HuH-7.5 (cell line): Measurements from ENCODE around the gene POU4F3.
"Not testable (repeated sequence)": the region's sequence is repeated elsewhere in the genome, so short reads cannot be mapped to it uniquely, and the experiment has no call there.

Experiments
- DNase-seq: peaks from one replicate; pipeline ENCODE4 v3.0.0; 2011; ENCODE audit warnings: low spot score

The POU4F3 gene, protein sequence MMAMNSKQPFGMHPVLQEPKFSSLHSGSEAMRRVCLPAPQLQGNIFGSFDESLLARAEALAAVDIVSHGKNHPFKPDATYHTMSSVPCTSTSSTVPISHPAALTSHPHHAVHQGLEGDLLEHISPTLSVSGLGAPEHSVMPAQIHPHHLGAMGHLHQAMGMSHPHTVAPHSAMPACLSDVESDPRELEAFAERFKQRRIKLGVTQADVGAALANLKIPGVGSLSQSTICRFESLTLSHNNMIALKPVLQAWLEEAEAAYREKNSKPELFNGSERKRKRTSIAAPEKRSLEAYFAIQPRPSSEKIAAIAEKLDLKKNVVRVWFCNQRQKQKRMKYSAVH

GRCh38 chr5:146338774-146339714 is at the start of gene POU4F3:
POU4F3 (plus strand) TSS chr5:146338839; CDS start chr5:146339113, 274 bp downstream.
- no peak for DNase-seq

GRCh38 chr5:146290318-146290717 is 48.3 kb upstream of the POU4F3 start:
- no peak for DNase-seq

- peak; percentile 19 for DNase-seq
Measured at GRCh38 chr5:146291421-146292074, 47.1 kb upstream of the POU4F3 start.

- DNase-seq, result no peak
Measured at GRCh38 chr5:146296245-146296644, 42.4 kb upstream of the POU4F3 start.

- DNase-seq, result not testable (repeated sequence)
Measured at GRCh38 chr5:146298920-146299319, 39.7 kb upstream of the POU4F3 start.

- no peak for DNase-seq
Measured at GRCh38 chr5:146301626-146302025, 37.0 kb upstream of the POU4F3 start.

GRCh38 chr5:146302406-146302805 is 36.2 kb upstream of the POU4F3 start:
- no peak for DNase-seq

DNA sequence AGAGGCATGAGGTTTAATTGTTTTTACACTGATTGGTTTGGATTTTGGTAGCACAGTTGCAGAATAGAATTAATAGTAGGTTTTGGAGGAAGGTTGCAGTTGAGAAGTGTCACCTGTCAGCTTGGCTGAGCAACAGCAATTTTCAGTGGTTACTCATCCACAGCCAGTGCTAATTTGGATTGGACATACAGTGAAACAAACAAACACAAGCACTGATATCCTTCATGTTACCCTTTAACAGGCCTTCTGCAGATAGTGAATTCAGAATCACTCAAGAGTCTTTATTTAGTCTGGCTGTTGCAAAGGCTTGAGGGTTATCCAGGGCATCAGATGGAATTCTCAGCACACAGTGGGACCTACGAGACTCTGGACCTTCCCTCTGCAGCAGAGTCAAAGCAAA is 31.8 kb upstream of the POU4F3 start:
- DNase-seq, result no peak

DNA sequence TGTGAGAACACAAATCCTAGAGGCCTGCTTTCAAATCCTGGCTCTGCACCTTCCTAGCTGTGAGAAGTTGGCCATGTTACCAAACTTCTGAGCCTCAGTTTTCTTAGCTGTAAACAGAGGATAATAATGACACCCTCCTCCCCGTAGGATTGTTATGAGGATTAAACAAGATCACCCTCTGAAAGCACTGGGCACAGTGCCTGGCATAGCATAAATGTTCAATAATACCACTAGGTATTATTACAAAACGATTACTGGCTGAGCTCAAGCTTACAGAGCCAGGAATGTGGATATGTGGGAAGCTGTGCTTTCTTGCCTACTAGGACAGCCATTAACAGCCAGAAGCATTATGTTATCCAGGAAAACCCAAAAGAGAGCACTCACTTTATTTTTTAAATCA is 30.8 kb upstream of the POU4F3 start:
- DNase-seq, result no peak

- DNase-seq, result no peak
Measured at GRCh38 chr5:146310540-146310939, 28.1 kb upstream of the POU4F3 start.

DNA sequence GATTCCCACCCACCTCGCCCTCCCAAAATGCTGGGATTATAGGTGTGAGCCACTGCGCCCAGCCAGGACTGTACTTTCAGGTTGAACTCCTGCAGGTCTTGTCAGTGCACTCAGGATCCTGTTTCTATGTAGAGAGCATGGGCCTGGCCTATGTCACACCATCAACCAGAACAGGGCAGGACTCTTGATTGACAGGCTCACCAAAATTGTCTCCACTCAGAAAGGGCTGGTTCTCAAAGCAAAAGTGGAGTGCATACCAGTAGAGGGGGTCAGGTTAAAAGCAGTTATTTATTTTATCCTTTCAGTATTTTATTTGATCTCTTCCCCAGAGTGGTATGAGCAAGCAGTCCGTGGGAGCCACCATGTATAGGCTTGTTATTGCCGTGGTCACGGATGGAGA is 27.4 kb upstream of the POU4F3 start:
- DNase-seq, result no peak

- DNase-seq, result no peak
Measured at GRCh38 chr5:146313027-146313426, 25.6 kb upstream of the POU4F3 start.

DNA sequence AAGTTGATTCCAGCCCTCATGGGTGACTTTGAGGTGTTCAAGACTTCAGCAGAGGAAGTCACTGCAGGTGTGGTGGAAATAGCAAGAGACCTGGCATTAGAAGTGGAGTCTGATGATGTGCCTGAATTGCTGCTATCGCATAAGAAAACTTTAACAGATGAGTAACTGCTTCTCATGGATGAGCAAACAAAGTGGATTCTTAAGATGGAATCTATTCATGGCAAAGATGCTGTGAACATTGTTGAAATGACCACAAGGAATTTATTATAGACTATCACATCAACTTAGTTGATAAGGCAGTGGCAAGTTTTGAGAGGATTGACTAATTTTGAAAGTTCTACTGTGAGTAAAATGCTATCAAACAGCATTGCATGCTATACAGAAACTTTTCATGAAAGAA is 17.1 kb upstream of the POU4F3 start:
- no peak for DNase-seq

GRCh38 chr5:146327257-146327870 is 11.3 kb upstream of the POU4F3 start:
- DNase-seq, result no peak

GRCh38 chr5:146327989-146328388 is 10.7 kb upstream of the POU4F3 start:
- no peak for DNase-seq

GRCh38 chr5:146329697-146330096 is 8.9 kb upstream of the POU4F3 start:
- DNase-seq, result no peak

DNA sequence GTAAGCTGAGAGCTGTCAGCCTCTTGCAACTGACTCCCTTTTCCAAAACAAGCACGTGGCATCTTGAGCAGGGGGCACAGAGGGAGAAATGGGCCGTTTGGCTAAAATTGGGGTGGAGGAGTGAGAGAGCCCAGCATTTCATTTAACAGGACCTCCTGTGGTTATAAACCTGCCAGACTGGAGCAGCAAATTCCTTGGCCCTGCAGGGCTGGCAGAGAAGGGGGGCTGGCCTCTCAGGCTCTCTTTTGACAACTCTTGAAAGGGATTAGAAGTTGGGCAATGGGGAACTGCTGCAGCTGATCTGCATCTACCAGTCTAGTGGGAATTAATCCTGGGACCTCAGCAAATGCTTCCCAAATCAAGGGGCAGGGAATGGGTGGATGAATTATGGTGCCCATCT is 7.2 kb upstream of the POU4F3 start:
- DNase-seq, result no peak

- no peak for DNase-seq
Measured at GRCh38 chr5:146334074-146334533, 4.5 kb upstream of the POU4F3 start.

DNA sequence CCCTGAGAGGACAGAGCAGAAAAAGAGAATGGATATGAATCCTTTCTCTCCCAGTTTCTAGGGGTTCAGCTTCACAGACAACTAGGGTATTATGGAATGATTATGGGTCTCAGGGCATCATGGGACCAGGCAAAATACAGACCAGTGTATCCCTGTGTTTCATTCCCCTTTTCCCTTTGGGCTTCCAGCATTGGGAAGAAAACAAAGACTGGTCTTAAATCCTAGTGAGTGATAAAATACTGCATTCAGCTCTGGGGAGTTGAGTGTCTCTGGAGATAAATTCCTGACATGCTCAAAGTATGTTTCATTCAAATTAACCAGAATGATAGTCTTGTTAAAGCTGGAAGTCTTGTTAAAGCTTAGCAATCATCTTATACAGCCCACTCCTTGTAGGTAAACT is 2.4 kb upstream of the POU4F3 start:
- no peak for DNase-seq

DNA sequence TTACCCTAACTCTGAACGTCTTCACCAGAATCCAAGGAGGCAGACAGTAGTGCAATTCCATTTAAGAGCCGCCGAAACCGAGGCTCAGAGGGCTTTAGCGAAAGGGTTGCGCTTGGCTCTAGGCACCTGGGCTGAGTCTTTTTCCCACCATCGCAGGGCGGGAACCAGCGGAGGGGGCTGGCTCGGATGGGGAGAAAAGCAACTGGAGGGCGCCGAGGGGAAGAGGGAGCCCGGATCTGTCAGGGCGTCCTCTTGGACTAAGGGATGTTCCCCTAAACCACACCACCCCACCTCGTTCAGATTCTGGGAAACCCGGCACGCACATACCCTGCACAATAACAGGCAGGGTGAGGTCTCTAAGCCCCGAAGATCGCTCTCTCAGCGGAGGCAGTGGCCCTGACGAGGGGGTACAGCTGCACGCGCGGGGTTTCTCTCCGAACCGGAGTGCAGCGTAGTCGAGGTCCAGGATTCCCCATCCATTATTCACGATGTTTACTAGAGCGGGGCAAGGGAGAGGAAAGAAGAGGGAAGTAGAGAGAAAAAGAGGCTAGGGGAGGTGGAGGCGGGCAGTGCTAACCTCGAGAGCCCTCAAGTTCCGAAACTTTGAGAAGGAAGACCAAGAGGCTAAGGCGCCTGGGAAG is 1.3 kb upstream of the POU4F3 start:
- no peak for DNase-seq

GRCh38 chr5:146337928-146338327 is 711 bp upstream of the POU4F3 start:
- DNase-seq, result no peak
